HL-60 (cell line): ENCODE measurements around the gene BIRC3.

Experiments used
- DNase-seq, 2 experiments: peaks; one replicate each; pipeline ENCODE4 v3.0.0-alpha.2; 2010 to 2020; ENCODE audit warnings: low read depth in 1 of 2, low spot score in 1 of 2
- H3K27ac ChIP-seq: fragments of 250-450 bp; sonication (Bioruptor Pico); replicated peaks from 2 replicates; pipeline ENCODE4 v1.5.1; 2020; ENCODE audit warnings: mild to moderate bottlenecking, moderate library complexity
- H3K27me3 ChIP-seq: fragments of 250-450 bp; sonication (Bioruptor Pico); 2 replicates; pipeline ENCODE4 v1.5.1; 2021; ENCODE audit warnings: mild to moderate bottlenecking, moderate library complexity; ENCODE audit not compliant: insufficient read depth, poor library complexity, severe bottlenecking
- H3K4me3 ChIP-seq: replicated peaks from 2 replicates; pipeline ENCODE4 v1.5.1; 2011; ENCODE audit warnings: mild to moderate bottlenecking, control low read depth, low read length; ENCODE audit not compliant: insufficient read depth
- CTCF ChIP-seq: IDR thresholded peaks from one replicate; pipeline ENCODE4 v1.5.1; 2011; ENCODE audit warnings: low read length, control low read depth, inconsistent platforms; ENCODE audit not compliant: insufficient read depth
- GABPA ChIP-seq: IDR thresholded peaks from 2 replicates; pipeline ENCODE4 v1.6.1; 2012; ENCODE audit warnings: low read depth
- POLR2AphosphoS5 ChIP-seq: IDR thresholded peaks from 2 replicates; pipeline ENCODE4 v1.6.1; 2012; ENCODE audit warnings: low read depth
- REST ChIP-seq: IDR thresholded peaks from 2 replicates; pipeline ENCODE4 v1.6.1; 2012; ENCODE audit warnings: low read depth; ENCODE audit not compliant: insufficient replicate concordance
- SPI1 ChIP-seq: IDR thresholded peaks from 2 replicates; pipeline ENCODE4 v1.6.1; 2012; ENCODE audit warnings: low read depth, mild to moderate bottlenecking, borderline replicate concordance

Gene BIRC3

GRCh38 chr11:102330231-102330630 is 12.9 kb downstream of the BIRC3 start:
- no peak for TF ChIP-seq CTCF
- no peak for TF ChIP-seq POLR2AphosphoS5
- TF ChIP-seq REST: no peak
- TF ChIP-seq GABPA: no peak
- no peak for TF ChIP-seq SPI1
- Histone ChIP-seq H3K27me3 (no peaks in the 10 kb centered on the region), H3K27ac (no peak overlapping the region), H3K4me3 (no peak overlapping the region)
- no peak for DNase-seq

GRCh38 chr11:102331341-102331740 is 14.1 kb downstream of the BIRC3 start:
- no peak for TF ChIP-seq GABPA
- TF ChIP-seq REST: no peak
- no peak for TF ChIP-seq POLR2AphosphoS5
- TF ChIP-seq SPI1: no peak
- no peak for TF ChIP-seq CTCF
- Histone ChIP-seq H3K27me3 (no peaks in the 10 kb centered on the region), H3K27ac (no peak overlapping the region), H3K4me3 (no peak overlapping the region)
- DNase-seq: no peak

- DNase-seq: no peak
- H3K27ac ChIP-seq: no peak overlapping the region
- H3K4me3 ChIP-seq: no peak overlapping the region
- TF ChIP-seq SPI1 (no peak), REST (no peak), GABPA (no peak), CTCF (no peak), POLR2AphosphoS5 (no peak)
- H3K27me3 ChIP-seq: no peaks in the 10 kb centered on the region
Measured at GRCh38 chr11:102332611-102332994, 15.3 kb downstream of the BIRC3 start.
